A549 (cell line): Measurements from ENCODE around the gene EHF.

ENCODE experiments used
- BCL3 ChIP-seq: fragments of >200 bp; sonication (Bioruptor Twin); formaldehyde crosslinking; IDR thresholded peaks from 3 replicates; pipeline ENCODE4 v1.6.1; 2016
- CTCF ChIP-seq: fragments of >200 bp; sonication (Bioruptor Twin); formaldehyde crosslinking; IDR thresholded peaks from 3 replicates; pipeline ENCODE4 v1.5.1; 2016
- E2F6 ChIP-seq: IDR thresholded peaks from 2 replicates; pipeline ENCODE4 v1.6.1; 2012; ENCODE audit warnings: low read depth, borderline replicate concordance
- KDM1A ChIP-seq: fragments of 200-600 bp; sonication (generic); IDR thresholded peaks from 2 replicates; pipeline ENCODE4 v1.6.1; 2016; ENCODE audit warnings: low read depth, mild to moderate bottlenecking
- PBX3 ChIP-seq: IDR thresholded peaks from 2 replicates; pipeline ENCODE4 v1.6.1; 2012

- TF ChIP-seq CTCF (no peak), KDM1A (no peak), BCL3 (no peak), PBX3 (no peak), E2F6 (no peak)
These were observed 10.8 kb downstream of the EHF start for GRCh38 chr11:34631737-34632104.
